Adipose tissue (tissue), 3 donors: ENCODE measurements around the gene UBR4. TPM values are rescaled to one million over a fixed set of nuclear protein-coding genes. Genes with fewer than 3 reads are reported as not detected.

Experiments used
- H3K27ac ChIP-seq: one replicate; pipeline ENCODE4 v1.5.1; 2013; ENCODE audit warnings: low read depth, low read length
- WGBS, 3 donors: extraction: QIAGEN DNeasy Blood & Tissue Kit; methylation state at CpG; one replicate each; pipeline ENCODE4 v1.1.7; 2013; 5-methylcytosine and 5-hydroxymethylcytosine counted together
- polyA plus RNA-seq, 3 donors: library from polyadenylated mRNA; stranded (reverse); fragments of 200-250 nt; gene quantifications; one replicate each; pipeline ENCODE4 v1.2.3, GENCODE V29; 2013
- donor health status: healthy with polysubstance abuse.
- donor health status: Bipolar disorder and iron deficiency.
- donor health status: healthy.

Gene UBR4
- polyA plus RNA-seq, 3 donors: 37.3 to 80.4 (median 76.5) TPM

DNA sequence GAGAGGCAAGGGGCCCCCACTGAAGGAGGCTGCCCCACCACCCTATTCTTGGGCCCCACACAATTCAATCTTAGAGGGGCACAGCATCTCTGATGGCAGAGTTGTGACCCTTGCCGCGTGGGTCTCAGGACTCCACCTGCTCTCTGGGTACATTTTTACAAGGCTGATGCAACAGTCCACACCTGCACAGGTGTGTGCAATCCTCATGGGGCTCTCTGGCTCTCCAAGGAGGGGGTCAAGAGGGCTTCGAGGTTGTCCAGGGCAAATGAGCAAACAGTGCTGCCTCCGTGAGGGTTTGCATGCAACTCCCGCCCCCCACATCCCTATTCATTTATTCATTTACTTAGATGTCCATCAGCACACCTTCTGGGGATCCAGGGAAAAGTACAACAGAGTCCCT, 172.0 kb downstream of the UBR4 start:
- no peak overlapping the region for H3K27ac ChIP-seq
- 70 to 74% (median 73%) methylated on average over 5 of the region's 5 CpGs for WGBS, 3 donors

DNA sequence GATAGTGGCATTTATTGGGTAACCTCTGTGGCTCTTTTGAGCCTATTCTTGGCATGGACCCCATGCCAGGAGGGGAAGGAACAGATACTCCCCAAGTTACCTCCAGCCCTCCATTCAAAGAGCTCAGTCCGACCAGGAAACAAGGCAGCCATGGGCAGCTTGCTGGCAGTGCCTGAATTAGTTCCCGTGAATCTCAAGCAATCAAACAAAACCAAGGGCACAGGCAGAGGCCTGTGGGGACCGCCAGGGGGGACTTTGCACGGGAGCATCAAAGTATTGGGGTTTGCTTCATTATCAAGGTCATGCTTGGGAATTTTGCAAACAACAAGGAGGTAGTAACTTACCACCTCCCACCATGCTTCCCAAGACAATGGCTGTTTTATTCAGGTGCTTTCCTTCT, 172.4 kb downstream of the UBR4 start:
- H3K27ac ChIP-seq: no peak overlapping the region
- WGBS, 3 donors: 54 to 80% (median 79%) methylated on average over 4 of the region's 4 CpGs

DNA sequence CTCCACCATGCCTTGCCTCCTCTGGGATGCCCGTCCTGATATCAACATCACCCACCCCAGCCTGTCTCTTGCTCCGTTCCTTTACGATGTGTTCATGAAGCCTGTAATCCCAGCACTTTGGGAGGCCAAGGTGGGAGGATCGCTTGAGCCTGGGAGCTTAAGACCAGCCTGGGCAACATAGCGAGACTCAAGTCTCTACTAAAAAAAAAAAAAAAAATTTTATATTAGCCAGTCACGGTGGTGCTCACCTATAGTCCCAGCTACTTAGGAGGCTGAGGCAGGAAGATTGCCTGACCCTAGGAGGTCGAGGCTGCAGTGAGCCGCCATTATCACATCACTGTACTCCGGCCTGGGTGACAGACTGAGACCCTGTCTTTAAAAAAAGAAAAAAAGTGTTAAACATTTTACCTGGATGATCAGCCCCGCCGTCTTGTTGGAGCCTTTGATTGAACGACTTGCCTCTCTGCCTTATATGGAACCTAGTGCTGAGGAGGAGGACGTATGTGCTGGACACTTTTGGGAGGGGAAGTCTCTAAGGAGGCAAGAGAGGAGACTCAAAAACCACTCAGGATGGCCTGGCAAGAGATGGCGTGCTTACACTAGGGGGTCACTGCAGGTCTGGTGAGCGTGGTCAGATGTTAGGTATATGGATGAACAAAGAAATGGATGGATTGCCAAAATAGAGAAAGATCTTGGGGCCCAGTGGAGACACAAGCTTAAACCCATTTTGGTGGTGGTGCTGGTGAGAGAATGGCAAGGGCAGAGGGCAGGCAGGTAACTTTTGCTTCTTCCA, 173.1 kb downstream of the UBR4 start:
- WGBS, 3 donors: 90 to 94% (median 91%) methylated on average over 15 of the region's 15 CpGs
- H3K27ac ChIP-seq: no peak overlapping the region

DNA sequence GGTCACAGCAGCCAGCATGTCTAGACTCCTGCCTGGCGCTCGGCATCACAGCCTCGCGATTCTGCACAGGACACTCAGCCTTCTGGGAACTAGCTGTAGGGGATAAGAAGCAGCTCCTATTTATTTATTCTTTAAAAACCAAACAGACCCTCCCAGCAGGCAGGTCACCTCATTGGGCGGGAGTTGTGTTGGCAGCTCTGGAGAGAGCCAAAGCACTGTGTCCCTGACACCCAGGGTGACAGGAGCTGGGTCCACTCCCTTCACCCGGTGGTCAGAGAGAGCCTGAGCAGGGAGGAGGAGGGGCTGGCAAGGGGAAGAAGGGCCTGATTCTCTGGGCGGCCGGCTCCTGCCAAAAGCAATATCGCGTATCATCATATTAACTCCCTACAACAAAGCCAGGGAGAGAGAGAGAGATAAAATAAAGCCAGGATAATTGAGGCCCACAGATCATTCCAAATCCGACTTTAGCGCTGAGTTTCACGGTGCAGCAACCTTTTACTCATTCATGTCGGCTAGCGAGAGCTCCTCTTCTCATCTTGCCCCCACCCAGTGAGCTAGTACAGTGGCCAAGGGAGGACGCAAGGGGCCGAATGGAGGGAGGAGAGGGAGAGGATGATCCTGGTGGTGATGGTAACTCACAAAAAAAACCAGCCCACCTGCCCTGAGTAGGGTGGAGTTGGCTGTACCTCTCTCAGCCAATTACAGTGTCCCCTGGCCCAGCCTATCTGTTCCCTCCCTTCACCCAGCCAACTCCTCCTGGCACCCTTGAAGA, 173.8 kb downstream of the UBR4 start:
- WGBS, 3 donors: 57 to 84% (median 59%) methylated on average over 17 of the region's 17 CpGs
- H3K27ac ChIP-seq: no peak overlapping the region

DNA sequence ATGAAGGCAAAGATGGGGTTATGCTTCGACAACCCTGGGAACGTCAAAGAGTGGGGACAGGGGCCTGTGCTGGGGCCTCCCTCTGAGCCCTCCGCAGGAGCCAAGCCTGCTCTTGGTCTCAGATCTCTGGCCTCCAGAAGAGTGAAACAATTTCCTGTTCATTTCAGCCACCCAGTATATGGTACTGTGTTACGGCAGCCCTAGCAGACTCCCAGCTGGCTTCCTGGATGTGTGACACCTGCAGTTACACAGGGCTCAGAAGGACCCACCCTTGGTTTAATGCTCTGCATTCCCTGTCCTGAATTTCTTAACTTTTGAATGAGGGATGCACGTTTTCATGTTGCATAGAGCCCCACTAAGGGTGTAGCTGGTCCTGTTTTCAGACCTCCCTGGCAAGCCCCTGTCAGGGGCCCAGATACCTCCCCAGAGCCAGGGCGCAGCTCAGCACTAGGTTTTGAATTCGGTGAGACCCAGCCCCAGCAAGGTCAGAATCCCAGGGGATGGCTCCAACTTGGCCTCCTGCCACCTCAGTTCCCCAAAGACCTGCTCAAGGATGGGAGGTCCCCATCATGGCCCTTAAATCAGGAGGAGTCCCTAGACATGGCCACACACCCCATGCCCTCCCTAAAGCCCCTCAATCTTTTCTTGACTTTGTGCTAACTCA, 174.6 kb downstream of the UBR4 start:
- 61 to 90% (median 65%) methylated on average over 7 of the region's 7 CpGs for WGBS, 3 donors
- H3K27ac ChIP-seq: no peak overlapping the region

DNA sequence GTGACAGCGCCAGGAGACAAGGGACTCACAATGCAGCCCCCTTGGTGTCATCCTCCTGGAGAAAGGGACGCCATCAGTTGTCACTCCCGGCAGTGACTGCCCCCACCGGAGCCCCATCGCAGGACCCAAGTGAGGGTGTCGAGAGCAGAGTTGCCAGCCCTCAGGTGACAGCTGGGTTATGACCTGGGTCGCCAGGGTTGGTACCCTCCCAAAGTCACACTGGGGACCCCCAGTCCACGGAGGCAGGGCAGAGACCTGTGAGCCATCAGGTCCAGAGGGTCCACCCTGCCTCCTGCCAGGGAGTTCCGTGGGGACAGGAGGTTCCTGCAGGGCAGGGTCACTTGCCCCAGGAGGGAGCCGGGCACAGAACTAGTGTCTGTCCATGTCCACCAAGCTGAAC, 175.3 kb downstream of the UBR4 start:
- H3K27ac ChIP-seq: no peak overlapping the region
- 90 to 92% (median 90%) methylated on average over 10 of the region's 10 CpGs for WGBS, 3 donors

DNA sequence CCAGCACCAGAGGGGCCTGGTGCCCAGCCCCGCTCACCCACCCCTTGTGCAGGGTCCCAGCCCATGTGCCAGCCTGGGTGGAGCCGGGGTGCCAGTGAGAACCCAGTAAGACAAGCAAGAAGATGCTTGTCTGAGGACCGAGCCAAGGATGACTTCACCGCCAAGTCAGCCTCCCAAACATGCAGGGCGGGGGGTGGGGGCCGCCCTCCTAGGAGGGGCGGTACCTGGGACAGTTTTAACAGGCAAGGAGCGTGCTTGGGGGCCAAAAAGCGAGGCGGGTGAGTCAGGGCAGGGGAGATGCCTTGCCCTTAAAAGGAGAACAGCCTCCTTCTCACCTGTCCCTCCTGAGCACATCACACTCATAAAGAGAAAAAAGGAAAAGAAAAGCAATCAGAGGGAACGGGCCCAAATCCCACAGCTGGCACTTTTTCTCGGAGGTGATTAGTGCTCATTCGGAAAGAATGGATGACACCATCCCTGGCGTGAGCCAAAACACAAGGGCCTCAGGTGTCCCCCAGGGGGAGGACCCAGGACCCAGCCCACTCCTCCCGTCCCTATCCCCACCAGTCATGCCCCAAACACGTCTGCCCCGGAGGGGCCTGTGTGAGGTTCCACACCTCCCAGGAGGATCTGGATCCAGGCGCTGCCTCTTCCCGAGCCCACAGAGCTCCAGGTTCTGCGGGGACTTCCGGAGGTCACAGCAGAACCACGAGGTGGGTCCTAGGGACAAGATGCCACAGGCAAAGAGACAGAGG, 176.0 kb downstream of the UBR4 start:
- no peak overlapping the region for H3K27ac ChIP-seq
- WGBS, 3 donors: 79 to 85% (median 79%) methylated on average over 22 of the region's 22 CpGs

DNA sequence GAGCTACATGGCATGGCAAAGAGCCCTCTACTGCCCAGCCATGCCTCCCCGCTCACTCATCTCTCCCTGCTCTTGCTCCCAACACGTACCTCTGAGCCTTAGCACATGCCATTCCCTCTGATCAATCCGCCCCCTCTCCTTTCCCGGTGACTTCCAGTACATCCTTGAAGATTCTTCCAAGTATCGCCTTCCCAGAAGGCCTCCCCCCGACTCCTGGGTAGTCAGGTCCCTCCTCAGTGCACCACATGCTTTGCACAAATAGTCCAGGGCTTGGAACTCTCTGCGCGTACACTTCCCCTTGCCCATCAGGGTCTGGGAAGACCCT, 176.6 kb downstream of the UBR4 start:
- WGBS, 3 donors: 87 to 97% (median 87%) methylated on average over 8 of the region's 8 CpGs
- H3K27ac ChIP-seq: no peak overlapping the region

DNA sequence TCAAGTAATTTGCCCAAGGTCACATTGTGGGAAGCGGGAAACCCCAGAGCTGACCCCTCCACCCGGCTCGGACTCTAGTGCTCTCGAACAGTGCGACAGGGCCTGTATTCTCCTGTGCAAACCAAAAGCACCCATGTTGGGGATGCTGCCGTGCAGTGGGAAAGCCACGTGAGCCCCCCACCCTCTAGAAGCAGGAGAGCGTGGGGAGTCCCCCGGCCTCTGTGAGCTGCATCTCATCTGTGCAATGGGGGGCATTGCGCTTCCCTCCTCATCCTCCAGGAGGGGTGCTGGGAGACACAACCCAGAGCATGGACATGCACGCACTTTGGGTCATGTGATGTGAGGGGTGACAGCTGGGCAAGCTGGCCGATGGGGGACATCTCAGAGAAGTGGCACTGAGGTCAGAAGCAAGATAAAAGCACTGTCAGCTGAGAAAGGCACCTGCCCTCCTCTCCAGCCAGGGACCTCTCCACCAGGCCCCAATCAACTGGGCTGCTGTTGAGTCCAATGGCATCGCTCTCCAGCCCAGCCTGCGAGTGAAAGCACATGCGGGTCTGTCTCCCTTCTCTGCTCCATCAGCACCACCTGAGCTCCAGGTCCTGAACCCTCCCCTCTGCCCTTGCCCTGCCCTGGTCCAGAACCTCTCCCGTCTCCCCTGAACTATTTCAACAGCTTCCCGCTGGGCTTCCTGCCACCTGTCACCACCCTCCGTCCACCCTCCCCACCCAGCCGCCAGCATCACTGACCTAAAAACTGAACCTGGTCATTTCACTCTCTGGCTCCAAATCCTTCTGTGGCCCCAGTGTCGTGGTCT, 177.2 kb downstream of the UBR4 start:
- WGBS, 3 donors: 83 to 87% (median 86%) methylated on average over 20 of the region's 20 CpGs
- H3K27ac ChIP-seq: no peak overlapping the region

DNA sequence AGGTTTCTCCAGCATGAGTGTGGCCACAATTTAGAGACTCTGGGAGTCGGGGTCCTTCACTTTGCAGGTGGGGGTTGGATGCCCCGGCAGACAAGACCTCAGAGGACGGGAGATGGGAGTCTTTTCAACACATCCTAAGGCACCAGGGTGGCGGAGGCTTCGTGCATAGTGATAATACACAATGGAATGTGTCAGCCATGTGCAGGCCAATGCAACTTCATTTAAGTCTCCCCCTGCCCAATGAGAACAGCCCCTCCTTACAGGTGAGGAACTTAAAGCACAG, 177.7 kb downstream of the UBR4 start:
- 62 to 91% (median 89%) methylated on average over 5 of the region's 5 CpGs for WGBS, 3 donors
- H3K27ac ChIP-seq: no peak overlapping the region

DNA sequence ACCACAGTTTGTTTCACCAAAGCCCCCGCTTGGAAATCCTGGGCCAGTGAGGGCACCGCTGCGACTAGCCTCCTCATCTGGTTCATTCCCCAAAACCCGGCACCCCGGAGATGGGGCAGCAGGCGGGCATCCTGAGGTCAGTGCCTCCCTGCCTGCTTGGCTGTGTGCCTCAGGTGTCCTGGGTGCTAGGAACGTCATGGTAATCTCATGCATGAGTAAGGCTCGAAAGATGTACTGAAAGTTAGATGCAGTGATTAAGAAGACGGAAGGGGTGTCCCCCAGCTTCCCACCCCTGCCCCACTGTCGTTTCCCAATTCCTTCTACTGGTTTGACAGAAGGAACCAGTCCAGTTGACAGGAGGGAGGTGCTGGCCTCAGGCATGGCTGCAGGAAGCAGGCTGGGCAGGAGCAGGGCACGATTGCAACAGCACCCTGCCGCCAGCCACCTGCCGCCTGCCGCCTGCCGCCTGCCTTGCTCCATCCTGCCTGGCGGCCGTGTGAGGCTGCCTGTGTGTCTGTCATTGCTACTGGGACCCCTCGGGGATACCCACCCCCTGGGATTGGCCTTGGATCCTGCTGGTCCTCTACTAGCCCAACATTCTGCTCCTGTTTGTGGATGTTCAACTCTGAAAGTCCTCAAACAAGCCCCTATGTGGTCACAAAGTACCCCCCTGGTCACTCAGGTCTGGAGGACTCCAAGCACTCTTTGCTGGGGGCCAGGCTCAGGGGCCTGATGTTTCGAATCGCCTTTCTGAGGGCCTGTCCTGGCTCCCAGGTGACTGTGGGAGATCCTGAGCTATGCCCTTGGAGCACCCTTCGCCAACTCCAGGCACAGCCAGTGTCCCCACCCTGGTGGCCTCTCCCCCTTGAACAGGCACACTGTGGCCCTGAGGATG, 180.6 kb downstream of the UBR4 start:
- WGBS, 3 donors: 57 to 65% (median 62%) methylated on average over 19 to 21 of the region's 21 CpGs
- no peak overlapping the region for H3K27ac ChIP-seq

DNA sequence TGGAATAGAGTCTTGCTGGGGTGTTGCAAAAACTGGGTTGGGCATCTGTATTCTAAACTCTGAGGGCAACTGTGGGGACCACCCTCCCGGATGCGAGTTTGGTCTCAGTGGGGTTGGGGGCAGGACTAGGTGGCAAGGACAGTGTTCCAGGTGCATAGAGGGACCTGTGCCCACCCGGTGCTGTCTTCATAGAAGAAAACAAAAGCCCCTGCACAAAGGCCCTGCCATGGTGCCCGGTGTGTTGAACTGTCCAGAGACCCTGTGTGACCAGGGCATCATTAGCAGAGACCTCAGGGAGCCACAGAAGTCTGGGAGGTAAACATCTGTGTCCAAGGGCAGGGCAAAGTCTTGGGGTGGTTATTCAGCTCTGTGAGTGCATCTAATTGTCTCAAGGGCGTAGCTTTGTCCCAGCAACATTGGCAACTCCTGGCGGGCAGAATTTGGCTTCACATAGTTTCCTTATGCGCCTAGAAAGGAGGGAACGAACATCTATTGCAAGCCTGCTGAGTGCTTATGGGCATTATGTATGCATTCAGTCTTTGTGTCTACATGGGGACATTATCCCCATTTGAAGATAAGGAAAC, 181.4 kb downstream of the UBR4 start:
- no peak overlapping the region for H3K27ac ChIP-seq
- 83 to 89% (median 86%) methylated on average over 8 of the region's 8 CpGs for WGBS, 3 donors

DNA sequence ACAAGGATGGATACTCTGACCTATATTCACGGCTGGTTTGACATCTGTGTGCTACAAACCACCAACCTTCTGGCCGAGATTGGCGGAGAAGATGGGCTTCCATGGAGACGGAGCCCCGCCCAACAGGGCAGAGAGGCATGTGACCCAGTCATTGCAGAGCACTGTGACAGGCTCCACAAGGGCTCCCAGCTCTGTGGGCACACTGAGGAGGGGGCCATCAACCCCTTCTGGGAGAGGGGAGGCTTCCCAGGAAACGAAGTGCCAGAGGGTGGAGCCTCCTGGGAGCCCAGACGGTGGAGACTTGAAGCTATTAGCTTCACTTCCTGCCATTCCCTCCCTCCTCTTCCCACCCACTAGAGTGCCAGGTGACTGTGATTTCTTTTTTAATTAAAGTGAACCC, 182.0 kb downstream of the UBR4 start:
- no peak overlapping the region for H3K27ac ChIP-seq
- 32 to 47% (median 37%) methylated on average over 7 of the region's 7 CpGs for WGBS, 3 donors
